G401.6 (cell line): ENCODE measurements around the gene NLK.
"Not testable (repeated sequence)": the region's sequence is repeated elsewhere in the genome, so short reads cannot be mapped to it uniquely, and the experiment has no call there.

ENCODE experiments used
- FAIRE-seq: peaks from 2 replicates; lab custom pipeline; 2012; peaks lifted over from hg19 to GRCh38; lab: Jason Lieb, UNC

Gene NLK

DNA sequence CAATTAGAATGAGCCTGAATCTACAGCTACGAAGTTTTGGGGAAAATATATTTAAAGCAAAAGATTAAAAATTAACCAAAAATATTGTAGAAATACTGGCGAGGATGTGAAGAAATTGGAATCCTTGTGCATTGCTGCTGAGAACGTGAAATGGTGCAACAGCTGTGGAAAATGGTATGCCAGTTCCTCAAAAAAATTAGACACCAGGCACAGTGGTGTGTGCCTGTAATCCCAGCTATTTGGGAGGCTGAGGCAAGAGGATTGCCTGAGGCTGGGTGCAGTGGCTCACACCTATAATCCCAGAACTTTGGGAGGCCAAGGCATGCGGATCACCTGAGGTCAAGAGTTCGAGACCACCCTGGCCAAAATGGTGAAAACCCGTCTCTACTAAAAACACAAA, 156.6 kb downstream of the NLK start:
- no peak for FAIRE-seq

DNA sequence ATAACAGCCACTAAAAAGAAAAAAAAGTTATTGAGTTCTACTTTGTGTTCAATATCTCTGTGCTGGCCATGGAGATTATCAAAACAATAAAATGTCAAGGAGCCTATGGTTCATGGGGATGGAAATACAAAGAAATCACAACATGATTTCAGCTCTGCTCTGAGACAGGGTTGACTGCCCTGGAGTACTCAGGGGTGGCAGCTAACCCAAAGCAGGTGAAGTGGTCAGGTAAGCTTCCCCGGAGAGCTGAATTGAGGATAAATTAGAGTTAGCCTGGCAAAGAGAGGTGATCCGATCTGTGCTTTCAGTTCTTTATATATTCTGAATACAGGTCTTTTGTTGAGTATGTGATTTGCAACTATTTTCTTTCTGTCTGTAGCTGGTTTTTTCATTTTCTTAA, 157.3 kb downstream of the NLK start:
- FAIRE-seq, result no peak

DNA sequence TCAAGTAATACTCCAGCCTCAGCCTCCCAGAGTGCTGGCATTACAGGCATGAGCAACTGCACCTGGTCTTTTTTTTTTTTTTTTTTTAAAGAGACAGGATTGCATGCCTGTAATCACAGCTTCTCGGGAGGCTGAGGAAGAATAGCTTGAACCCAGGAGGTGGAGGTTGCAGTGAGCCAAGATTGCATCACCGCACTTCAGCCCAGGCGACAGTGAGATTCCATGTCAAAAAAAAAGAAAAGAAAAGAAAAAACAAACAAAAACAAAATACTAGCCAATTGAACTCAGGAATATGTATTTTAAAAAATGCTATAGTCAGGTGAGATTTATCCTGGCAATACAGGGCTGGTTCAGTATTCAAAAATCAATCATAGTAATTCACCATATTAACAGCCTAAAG, 158.8 kb downstream of the NLK start:
- no peak for FAIRE-seq

DNA sequence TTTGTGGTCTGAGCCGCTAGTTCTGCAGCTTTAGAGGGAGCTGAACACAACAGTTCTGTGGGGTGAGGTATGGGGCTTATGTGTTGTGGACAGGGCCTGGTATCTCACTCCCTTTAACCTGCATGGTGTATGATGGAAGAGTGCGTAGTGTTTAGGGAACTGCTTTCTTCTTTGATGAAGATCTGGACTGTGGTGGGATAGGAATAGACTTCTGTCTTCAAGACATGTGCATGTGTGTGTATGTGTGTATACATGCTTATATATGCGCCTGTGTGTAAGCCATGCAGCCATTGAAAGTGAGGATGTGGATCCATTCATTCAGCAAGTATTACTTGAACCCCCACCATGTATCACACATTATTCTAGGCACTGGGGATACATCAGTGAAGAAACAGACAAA, 161.8 kb downstream of the NLK start:
- FAIRE-seq, result no peak

DNA sequence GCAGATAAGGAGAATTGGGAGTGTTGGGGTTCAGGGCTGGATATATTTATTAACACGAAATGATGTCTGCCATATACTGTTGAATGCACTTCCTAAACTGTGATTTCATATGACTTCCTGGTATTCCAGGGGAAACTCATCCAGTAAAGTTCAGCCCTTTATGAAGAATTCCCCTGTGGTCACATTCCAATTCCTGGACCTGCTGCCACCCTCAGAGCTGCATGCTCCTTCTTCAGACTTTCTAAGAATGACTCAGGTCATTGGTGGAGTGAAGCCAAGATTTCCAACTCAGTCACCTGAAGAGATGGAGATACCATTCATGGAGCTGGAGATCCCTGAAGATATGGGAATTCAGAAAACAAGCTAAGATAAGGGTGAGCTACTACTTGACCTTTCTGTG, 162.3 kb downstream of the NLK start:
- no peak for FAIRE-seq

DNA sequence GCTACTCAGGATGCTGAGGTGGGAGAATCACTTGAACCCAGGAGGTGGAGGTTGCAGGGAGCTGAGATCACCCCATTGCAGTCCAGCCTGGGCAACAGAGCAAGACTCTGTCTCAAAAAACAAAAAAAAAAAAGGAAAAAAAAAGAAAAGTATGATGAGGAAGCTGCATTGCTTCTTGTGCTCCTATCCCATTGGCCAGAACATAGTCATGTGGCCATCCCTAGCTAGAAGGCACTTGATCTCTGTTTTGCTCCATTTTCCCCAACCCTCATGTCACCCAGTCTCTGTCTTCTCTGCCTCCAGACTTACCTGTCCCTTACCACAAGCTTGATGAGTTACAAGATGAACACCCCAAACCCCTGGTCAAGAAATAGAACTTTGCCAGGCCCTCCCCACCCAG, 163.8 kb downstream of the NLK start:
- no peak for FAIRE-seq

DNA sequence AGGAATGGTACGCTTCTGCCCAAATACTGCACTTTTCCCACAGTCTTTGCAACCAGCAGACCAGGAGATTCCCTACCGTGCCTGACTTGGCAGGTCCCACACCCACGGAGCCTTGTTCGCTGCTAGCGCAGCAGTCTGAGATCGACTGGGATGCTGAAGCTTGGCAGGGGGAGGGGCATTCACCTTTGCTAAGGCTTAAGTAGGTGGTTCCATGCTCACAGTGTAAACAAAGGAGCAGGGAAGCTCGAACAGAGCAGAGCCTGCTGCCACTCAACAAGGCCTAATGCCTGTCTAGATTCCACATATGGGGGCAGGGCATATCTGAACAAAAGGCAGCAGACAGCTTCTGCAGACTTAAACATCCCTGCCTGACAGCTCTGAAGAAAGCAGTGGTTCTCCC, 169.3 kb downstream of the NLK start:
- FAIRE-seq, result no peak

DNA sequence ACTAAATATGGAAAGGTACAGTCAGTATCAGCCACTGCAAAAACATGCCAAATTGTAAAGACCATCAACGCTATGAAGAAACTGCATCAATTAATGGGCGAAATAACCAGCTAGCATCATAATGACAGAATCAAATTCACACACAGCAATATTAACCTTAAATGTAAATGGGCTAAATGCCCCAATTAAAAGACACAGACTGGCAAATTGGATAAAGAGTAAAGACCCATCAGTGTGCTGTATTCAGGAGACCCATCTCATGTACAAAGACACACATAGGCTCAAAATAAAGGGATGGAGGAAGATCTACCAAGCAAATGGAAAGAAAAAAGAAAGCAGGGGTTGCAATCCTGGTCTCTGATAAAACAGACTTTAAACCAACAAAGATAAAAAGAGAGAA, 171.1 kb downstream of the NLK start:
- FAIRE-seq, result not testable (repeated sequence)

DNA sequence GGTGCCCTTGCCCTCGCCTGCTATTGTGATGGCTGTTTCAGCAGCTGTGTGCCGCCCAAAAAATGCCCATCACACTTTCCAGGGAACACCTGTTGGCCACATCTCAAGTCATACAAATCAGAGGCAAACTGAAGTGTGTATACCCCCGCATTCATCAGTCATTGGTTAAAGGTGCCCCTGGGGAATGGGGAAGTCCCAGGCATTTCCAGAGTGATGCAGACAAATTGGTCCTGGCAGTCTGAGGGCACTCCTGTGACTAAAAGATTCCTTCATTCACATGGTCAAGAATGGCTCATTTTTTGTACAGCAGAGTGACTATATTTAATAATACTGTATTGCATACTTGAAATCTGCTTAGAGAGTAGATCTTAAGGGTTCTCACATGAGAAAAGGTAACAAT, 173.6 kb downstream of the NLK start:
- FAIRE-seq, result no peak

DNA sequence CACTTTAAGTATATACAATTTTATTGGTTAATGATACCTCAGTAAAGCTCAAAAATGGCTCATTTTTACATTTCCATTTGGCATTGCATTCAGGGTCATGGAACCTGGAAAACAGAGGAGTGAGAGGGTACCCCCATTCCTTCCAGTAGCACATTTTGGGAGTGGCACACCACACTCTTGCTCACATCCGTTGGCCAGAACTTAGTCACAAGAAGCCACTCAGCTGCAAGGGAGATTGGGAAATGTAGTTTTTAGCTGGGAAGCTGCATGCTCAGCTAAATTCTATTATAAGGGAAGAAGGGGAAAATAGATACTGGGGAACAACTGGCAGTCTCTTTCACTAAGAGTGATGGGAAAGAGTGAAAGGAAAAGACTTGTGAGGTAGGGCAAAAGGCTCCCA, 174.1 kb downstream of the NLK start:
- FAIRE-seq, result no peak

DNA sequence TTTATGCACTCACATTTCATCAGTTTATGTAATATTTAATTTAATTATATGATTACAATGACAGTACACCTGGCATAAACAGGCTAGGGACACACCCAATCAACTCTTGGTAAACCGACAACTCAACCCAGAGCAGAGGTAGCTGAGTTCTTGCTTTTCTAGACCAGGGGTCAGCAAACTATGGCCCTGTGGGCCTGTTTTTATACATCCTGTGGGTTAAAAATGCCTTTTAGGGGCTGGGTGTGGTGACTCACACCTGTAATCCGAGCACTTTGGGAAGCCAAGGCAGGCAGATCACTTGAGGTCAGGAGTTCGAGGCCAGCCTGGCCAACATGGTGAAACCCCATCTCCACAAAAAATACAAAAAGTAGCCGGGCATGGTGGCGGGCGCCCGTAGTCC, 177.3 kb downstream of the NLK start:
- no peak for FAIRE-seq

DNA sequence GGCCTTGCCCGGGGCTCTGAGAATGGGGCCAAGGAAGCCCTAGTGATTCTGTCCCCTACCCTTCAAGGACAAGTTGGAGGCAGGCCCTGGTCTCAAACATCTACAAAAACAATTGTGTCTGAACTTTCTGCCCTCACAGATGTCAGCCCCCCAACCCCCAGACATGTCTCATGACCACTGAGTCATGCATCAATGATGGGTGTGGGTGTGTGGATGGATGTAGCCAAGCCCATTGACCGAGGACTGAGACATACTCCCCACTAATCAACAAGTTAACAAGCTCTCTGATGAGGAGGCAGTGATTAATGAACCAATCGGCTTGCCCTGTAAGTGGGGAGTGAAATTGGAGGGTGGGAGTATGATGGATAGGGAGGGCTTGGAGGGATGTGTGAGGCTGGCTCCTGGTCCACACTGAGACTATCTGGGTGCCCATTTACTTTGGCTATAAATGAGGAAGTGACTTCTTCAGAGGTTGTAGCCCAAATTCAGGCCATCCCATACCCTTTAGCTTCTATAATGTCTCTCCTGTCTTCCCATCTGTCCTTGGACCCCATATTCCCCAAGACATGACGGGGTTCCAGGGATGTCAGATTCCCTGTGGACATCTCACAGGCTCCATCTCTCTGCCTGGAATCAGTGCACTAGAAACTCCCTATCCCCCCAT, 179.4 kb downstream of the NLK start:
- FAIRE-seq, result no peak

DNA sequence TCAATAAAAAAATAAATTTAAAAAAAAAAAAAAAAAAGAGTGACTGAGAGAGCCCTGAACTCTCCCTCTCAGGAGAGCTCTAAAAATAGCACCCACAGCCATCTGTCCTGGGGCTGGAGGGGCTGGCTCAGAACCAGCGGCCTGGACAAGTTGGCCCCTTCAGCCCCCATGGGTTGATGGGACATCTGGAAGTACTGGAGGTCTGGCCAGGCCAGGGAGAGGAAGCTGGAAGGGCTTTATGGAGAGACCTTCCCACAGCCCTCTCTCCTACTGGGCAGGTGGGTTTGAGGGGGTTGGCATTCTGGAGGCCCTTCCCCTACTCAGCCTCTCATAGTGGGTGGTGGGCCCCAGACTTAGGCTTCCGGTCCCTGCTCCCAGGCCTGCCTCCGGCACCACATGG, 182.8 kb downstream of the NLK start:
- no peak for FAIRE-seq

DNA sequence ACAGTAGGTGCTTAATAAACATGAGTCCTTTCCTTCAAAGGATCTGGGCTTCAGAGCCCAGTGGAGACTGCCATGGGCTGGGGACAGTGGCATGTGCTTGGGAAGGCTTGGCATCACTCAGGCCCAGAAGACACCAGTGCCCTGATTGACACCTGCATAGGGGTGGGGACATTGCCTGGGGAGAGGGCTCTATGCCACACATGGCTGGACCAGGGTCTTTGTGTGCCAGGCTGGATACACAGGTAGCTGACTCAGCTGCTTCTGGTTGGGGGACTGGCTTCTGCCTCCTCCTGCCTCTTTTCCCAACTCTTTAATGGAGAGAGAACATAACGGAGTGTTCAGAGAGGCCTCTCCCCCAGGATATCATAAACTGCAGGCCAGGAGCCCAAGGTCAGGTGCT, 183.4 kb downstream of the NLK start:
- FAIRE-seq, result no peak

DNA sequence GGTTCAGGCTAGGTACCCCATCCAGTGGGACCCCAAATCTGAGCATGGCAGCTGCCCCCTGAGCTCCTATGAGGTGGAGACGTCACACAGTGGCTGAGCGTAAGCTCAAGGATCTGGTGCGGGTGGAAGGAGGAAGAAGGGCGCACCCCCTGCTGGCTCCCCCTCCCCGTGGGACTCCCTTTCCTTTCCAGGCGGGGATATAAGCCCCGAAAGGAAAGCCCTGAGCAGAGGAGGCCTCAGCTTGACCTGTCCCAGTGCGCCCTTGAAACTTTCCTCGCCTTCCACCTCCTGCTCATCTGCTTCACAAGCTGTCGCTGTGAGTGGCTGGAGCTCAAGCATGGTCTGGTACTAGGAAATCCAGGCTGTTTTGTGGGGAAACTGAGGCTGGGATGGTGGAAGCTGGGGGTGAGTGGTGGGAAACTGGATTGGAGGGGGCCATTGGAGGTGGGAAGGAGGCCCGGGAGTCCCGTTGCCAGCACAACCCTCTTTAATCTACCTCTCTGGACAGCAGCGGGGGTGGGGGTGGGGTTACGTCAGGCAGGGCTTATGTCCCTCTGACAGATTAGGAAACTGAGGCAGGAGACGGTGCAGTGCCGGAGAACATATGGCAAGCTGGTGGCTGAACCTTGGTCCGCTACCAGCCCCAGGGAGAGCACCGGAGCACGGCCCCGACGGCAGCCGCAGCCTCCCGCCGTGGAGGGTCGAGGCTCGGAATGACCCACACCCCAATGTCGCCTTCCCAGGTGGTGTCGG, 184.3 kb downstream of the NLK start:
- no peak for FAIRE-seq

DNA sequence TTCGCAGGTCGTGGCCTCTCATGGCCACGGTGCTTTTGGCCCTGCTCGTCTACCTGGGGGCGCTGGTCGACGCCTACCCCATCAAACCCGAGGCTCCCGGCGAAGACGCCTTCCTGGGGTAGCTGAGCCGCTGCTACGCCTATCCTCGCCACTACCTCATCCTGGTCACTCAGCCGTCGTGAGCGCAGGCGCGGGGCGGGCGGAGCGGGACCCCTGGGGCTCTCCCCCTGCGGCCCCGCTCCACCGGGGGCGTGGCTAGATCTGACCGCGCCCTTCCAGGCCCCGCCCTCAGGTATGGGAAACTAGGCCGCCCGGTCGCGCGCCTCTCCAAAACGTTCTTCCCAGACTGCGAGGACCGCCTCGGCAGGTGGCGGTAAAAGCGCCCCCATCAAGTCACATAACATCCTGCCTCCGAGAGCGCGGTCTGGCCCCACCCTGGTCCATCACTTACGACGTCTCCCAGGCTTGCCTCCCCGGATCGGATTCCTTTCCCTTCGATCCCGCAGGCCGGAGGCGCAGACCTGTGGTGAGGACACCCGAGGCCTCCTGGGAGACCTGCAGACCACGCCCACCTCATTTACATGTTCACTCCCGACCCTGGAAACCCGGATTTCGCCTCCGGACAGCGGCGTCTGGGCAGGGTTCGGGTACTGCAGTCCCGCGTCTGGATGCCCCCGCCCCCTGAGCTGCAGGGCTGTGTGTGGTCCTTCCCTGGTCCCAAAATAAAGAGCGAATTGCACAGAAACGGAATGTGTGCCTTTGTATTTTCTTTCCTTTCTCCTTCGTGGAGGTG, 185.0 kb downstream of the NLK start:
- FAIRE-seq, result no peak

DNA sequence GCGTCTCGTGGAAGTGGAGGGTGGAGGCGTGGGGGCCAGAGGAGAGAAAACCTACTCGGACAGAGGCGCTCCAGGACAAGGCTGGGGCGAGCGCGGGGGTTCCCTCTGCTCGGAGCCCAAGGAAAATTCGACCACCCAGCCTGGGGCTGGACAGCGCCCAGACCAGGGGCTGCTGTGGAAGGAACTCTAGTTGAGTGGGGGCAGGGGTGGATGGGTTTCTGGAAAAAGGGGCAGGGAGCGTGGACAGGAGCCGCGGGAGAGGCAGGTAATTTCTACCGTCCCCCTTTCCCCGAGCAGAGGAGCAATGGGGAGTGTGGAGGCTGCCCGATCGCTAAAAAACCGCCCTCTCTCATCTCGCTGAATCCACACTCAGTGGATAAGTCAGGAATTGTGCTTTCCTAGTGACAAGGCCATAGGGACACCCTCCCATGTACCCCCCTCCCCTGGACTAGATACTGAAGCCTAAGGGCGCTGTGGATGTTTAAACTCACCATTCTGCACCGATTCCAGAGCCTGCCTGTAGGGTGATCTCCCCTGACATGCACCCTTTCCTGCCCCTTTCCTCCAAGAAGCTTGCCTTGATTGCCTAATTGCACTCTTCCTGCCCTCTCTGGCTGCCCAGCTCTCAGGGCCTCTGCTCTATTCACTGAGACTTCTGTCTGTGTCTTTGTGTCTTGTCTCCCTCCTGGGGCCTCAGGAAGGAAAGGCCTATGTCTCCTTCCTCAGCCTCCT, 185.8 kb downstream of the NLK start:
- no peak for FAIRE-seq

DNA sequence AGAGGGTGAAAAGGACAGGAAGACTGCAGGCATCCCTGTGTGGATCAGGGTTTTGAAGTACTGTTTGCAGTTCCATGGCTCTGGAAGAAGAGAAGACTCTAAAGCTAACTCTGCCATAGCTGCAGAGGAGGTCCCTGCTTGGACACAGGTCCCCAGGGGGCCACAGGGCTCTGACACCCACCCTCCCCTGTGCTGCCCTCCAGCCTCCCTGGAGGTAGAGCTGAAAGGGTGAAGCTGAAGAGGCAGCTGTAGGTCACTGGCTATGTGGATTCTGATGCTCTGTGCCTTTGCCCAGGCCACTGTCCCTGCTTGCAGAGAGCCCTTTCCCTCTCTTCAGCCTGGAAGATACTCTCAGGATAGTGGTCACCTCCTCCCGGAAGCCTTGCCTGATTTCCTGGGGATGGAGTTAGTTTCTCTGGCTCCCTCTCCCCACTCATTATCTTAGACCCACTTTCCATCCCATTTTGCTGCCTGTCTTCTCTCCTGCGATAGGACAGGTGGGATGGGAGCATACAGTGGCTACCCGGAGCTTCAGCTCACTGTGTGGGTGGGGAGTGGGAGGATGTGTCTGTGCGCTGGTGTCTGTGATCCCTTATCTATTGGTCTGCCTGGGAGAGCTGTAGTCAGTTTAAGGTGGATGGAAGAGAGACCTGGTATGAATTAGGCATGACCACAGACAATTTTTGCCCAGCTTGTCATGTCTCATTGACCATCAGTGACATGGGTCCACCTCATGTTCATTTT, 186.7 kb downstream of the NLK start:
- no peak for FAIRE-seq

DNA sequence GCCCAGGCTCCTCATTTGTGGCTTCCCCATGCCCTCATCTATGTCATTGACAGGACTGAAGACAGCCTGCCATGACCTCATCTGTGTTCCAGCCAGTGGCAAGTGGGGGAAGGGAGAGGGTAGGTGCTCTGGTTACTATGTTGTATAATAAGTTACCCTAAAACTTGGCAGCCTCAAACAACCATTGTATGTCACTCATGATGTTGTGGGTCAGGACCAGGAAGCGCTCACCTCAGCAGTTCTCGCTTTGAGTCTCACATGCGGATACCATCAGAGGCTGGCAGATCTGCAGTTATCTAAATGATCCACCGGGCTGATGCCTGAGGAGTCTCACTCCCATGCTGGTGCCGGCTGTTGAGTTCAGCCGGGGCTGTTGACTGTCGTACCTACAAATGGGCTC, 187.5 kb downstream of the NLK start:
- FAIRE-seq, result no peak

DNA sequence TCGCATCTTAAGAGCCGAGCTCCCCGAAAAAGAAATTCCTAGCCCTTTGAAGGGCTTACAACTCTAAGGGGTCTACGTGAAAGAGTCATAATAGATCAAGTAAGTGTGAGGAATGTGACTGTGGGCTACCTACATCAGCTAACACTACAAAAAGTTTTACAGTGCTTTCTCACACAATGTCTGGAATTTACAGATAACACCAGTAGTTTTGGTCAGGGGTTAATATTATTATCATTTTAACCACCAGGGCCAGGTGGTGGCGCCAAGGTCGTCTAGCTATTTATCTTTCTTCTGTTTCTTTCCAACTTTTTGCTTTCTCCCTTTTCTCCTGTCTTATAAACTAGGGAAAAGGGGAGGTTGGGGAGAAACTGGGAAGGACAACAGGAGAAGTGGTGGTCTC, 188.1 kb downstream of the NLK start:
- FAIRE-seq, result not testable (repeated sequence)

DNA sequence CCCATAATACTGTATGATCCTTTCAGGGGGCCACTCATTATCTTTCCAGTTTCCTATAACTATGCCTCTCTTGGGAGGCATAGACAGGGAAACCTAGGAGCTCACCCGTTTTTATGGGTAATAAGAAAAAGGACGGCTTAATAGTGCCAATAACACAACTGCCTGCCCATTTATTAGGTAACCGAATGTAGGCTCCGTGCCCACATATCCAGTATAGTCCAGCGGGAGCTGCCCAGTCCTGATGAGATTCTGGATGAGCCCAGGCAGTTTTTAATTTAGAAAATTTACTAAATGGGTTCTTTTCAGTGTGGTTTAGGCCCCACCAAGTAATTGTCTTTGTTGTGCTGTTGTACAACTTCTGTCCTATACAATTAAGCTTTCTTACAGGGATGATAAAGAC, 189.1 kb downstream of the NLK start:
- FAIRE-seq, result not testable (repeated sequence)
